ENCODE results near the gene KCTD13. TPM values are rescaled to one million over a fixed set of nuclear protein-coding genes. Genes with fewer than 3 reads are reported as not detected.
"Not testable (repeated sequence)": the region's sequence is repeated elsewhere in the genome, so short reads cannot be mapped to it uniquely, and the experiment has no call there.

The KCTD13 gene
- total RNA-seq, 2 experiments from 2014 or later, result 25.8 to 29.4 TPM

- intact Hi-C loops (cut with micrococcal nuclease); H3K9me3 Mint-ChIP-seq; H3K4me1 Mint-ChIP-seq (ENCODE audit: low read depth); H3K36me3 Mint-ChIP-seq (ENCODE audit: low read depth); H3K4me3 Mint-ChIP-seq; H3K27me3 Mint-ChIP-seq (ENCODE audit: low read depth); CTCF ChIA-PET; DNase-seq; H3K27ac Mint-ChIP-seq: not testable (repeated sequence)
Measured at GRCh38 chr16:29931750-29932149, 5.7 kb upstream of the KCTD13 start.

GRCh38 chr16:29927070-29927905 is 1.3 kb upstream of the KCTD13 start:
- Mint-ChIP-seq H3K27ac (peak overlapping the region; percentile 20), H3K4me3 (peak overlapping the region; percentile 91), H3K27me3 (ENCODE audit: low read depth) (no peaks in the 10 kb centered on the region), H3K4me1 (ENCODE audit: low read depth) (peaks cover 32% of the 10 kb centered on the region), H3K9me3 (no peaks in the 10 kb centered on the region), H3K36me3 (ENCODE audit: low read depth) (peaks cover 12% of the 10 kb centered on the region)
- CTCF ChIA-PET, result interaction anchor here (0.6 to 2.3 kb wide), 5 partner anchors 34 to 119 kb away, joined by 3 to 9 read pairs (median 4); partner anchors contain the start of gene TLCD3B
- DNase-seq, result no peak
- intact Hi-C loops (cut with micrococcal nuclease), result loop anchor here (5.0 to 10.0 kb wide), 2 partner anchors 98 to 120 kb away; partner anchors contain the start of genes C16orf92 and MAZ

- Mint-ChIP-seq H3K4me3 (peak overlapping the region; percentile 91), H3K27ac (peak overlapping the region; percentile 88), H3K9me3 (no peaks in the 10 kb centered on the region), H3K4me1 (ENCODE audit: low read depth) (peaks cover 32% of the 10 kb centered on the region), H3K36me3 (ENCODE audit: low read depth) (peaks cover 12% of the 10 kb centered on the region), H3K27me3 (ENCODE audit: low read depth) (no peaks in the 10 kb centered on the region)
- intact Hi-C loops (cut with micrococcal nuclease), result loop anchor here (1.0 to 10.0 kb wide), 7 partner anchors 26 to 119 kb away; partner anchors contain the start of genes ASPHD1, C16orf92, CDIPT and HIRIP3
- no peak for DNase-seq
- CTCF ChIA-PET, result interaction anchor here (0.6 to 2.3 kb wide), 6 partner anchors 34 to 105 kb away, joined by 3 to 9 read pairs (median 3); partner anchors contain the start of genes C16orf92 and TLCD3B
Measured at GRCh38 chr16:29926711-29927052, 656 bp upstream of the KCTD13 start.

GRCh38 chr16:29925105-29925756 is 795 bp downstream of the KCTD13 start:
- no peak for DNase-seq
- H3K4me1 Mint-ChIP-seq (ENCODE audit: low read depth), result peaks cover 34% of the 10 kb centered on the region
- CTCF ChIA-PET, result interaction anchor here (1.1 to 2.3 kb wide), 3 partner anchors 36 to 107 kb away, joined by 3 to 9 read pairs (median 6); partner anchors contain the start of gene TLCD3B
- H3K4me3 Mint-ChIP-seq, result peak overlapping the region; percentile 91
- H3K9me3 Mint-ChIP-seq, result no peaks in the 10 kb centered on the region
- H3K36me3 Mint-ChIP-seq (ENCODE audit: low read depth), result peaks cover 16% of the 10 kb centered on the region
- no peaks in the 10 kb centered on the region for H3K27me3 Mint-ChIP-seq (ENCODE audit: low read depth)
- intact Hi-C loops (cut with micrococcal nuclease), result loop anchor here (5.0 to 10.0 kb wide), 2 partner anchors 100 to 118 kb away; partner anchors contain the start of genes C16orf92 and MAZ
- H3K27ac Mint-ChIP-seq, result peak overlapping the region; percentile 15

- Mint-ChIP-seq H3K4me1 (ENCODE audit: low read depth) (peaks cover 34% of the 10 kb centered on the region), H3K27ac (no peak overlapping the region), H3K4me3 (no peak overlapping the region), H3K9me3 (no peaks in the 10 kb centered on the region), H3K27me3 (ENCODE audit: low read depth) (no peaks in the 10 kb centered on the region), H3K36me3 (ENCODE audit: low read depth) (peaks cover 16% of the 10 kb centered on the region)
- CTCF ChIA-PET, result interaction anchor here (0.5 to 0.9 kb wide), 4 partner anchors 25 to 103 kb away, joined by 3 to 4 read pairs (median 3); no protein-coding TSS in a partner anchor
- intact Hi-C loops (cut with micrococcal nuclease), result loop anchor here (10.0 kb wide), 1 partner anchor 102 kb away; the partner anchor contains the start of gene C16orf92
- no peak for DNase-seq
Measured at GRCh38 chr16:29922986-29923501, 3.0 kb downstream of the KCTD13 start.

GRCh38 chr16:29922326-29922725 is 3.7 kb downstream of the KCTD13 start:
- intact Hi-C loops (cut with micrococcal nuclease), result loop anchor here (10.0 kb wide), 1 partner anchor 102 kb away; the partner anchor contains the start of gene C16orf92
- Mint-ChIP-seq H3K4me3 (no peak overlapping the region), H3K27ac (no peak overlapping the region), H3K4me1 (ENCODE audit: low read depth) (peaks cover 31% of the 10 kb centered on the region), H3K9me3 (no peaks in the 10 kb centered on the region), H3K36me3 (ENCODE audit: low read depth) (peaks cover 18% of the 10 kb centered on the region), H3K27me3 (ENCODE audit: low read depth) (no peaks in the 10 kb centered on the region)
- no peak for DNase-seq
- CTCF ChIA-PET, result interaction anchor here (0.5 to 0.9 kb wide), 4 partner anchors 26 to 103 kb away, joined by 3 to 4 read pairs (median 3); no protein-coding TSS in a partner anchor

- H3K27me3 Mint-ChIP-seq (ENCODE audit: low read depth), result no peaks in the 10 kb centered on the region
- H3K4me3 Mint-ChIP-seq, result no peak overlapping the region
- peaks cover 21% of the 10 kb centered on the region for H3K36me3 Mint-ChIP-seq (ENCODE audit: low read depth)
- peaks cover 27% of the 10 kb centered on the region for H3K4me1 Mint-ChIP-seq (ENCODE audit: low read depth)
- CTCF ChIA-PET, result interaction anchor here (1.6 kb wide), 1 partner anchor 111 kb away, joined by 4 read pairs; no protein-coding TSS in a partner anchor
- no peaks in the 10 kb centered on the region for H3K9me3 Mint-ChIP-seq
- no peak for DNase-seq
- H3K27ac Mint-ChIP-seq, result no peak overlapping the region
- intact Hi-C loops (cut with micrococcal nuclease), result loop anchor here (10.0 kb wide), 1 partner anchor 104 kb away; the partner anchor contains the start of gene C16orf92
Measured at GRCh38 chr16:29921034-29921385, 5.0 kb downstream of the KCTD13 start.

GRCh38 chr16:29920288-29921033 is 5.6 kb downstream of the KCTD13 start:
- CTCF ChIA-PET, result interaction anchor here (1.6 kb wide), 1 partner anchor 112 kb away, joined by 4 read pairs; no protein-coding TSS in a partner anchor
- DNase-seq, result no peak
- H3K9me3 Mint-ChIP-seq, result no peaks in the 10 kb centered on the region
- peaks cover 29% of the 10 kb centered on the region for H3K4me1 Mint-ChIP-seq (ENCODE audit: low read depth)
- H3K27ac Mint-ChIP-seq, result no peak overlapping the region
- no peaks in the 10 kb centered on the region for H3K27me3 Mint-ChIP-seq (ENCODE audit: low read depth)
- no peak overlapping the region for H3K4me3 Mint-ChIP-seq
- intact Hi-C loops (cut with micrococcal nuclease), result loop anchor here (10.0 kb wide), 1 partner anchor 104 kb away; the partner anchor contains the start of gene C16orf92
- peaks cover 23% of the 10 kb centered on the region for H3K36me3 Mint-ChIP-seq (ENCODE audit: low read depth)

GRCh38 chr16:29916979-29917378 is 9.0 kb downstream of the KCTD13 start:
- intact Hi-C loops (cut with micrococcal nuclease), result no loop called here
- CTCF ChIA-PET, result interaction anchor here (0.6 to 1.6 kb wide), 5 partner anchors 11 to 230 kb away, joined by 3 to 4 read pairs (median 3); no protein-coding TSS in a partner anchor
- Mint-ChIP-seq H3K36me3 (ENCODE audit: low read depth) (peaks cover 20% of the 10 kb centered on the region), H3K4me1 (ENCODE audit: low read depth) (peaks cover 10% of the 10 kb centered on the region), H3K27me3 (ENCODE audit: low read depth) (no peaks in the 10 kb centered on the region), H3K27ac (no peak overlapping the region), H3K4me3 (no peak overlapping the region), H3K9me3 (no peaks in the 10 kb centered on the region)
- no peak for DNase-seq

GRCh38 chr16:29915590-29916247 is 10.3 kb downstream of the KCTD13 start:
- Mint-ChIP-seq H3K27me3 (ENCODE audit: low read depth) (no peaks in the 10 kb centered on the region), H3K4me3 (no peak overlapping the region), H3K9me3 (no peaks in the 10 kb centered on the region), H3K4me1 (ENCODE audit: low read depth) (peaks cover 10% of the 10 kb centered on the region), H3K36me3 (ENCODE audit: low read depth) (peaks cover 16% of the 10 kb centered on the region), H3K27ac (peak overlapping the region; percentile 46)
- no peak for DNase-seq
- CTCF ChIA-PET, result interaction anchor here (0.9 kb wide), 1 partner anchor 116 kb away, joined by 4 read pairs; the partner anchor contains the start of gene TLCD3B
- intact Hi-C loops (cut with micrococcal nuclease), result no loop called here

GRCh38 chr16:29913514-29913913 is 12.5 kb downstream of the KCTD13 start:
- Mint-ChIP-seq H3K4me3 (no peak overlapping the region), H3K36me3 (ENCODE audit: low read depth) (peaks cover 16% of the 10 kb centered on the region), H3K27ac (no peak overlapping the region), H3K9me3 (no peaks in the 10 kb centered on the region), H3K4me1 (ENCODE audit: low read depth) (peaks cover 8% of the 10 kb centered on the region), H3K27me3 (ENCODE audit: low read depth) (no peaks in the 10 kb centered on the region)
- CTCF ChIA-PET, result no interaction called here
- DNase-seq, result no peak
- intact Hi-C loops (cut with micrococcal nuclease), result no loop called here
